Progenitor cell of endocrine pancreas (in vitro differentiated cells): ENCODE data around the gene TRPC3. TPM values are rescaled to one million over a fixed set of nuclear protein-coding genes. Genes with fewer than 3 reads are reported as not detected.

ENCODE experiments used
- DNase-seq: peaks from one replicate; pipeline ENCODE4 v3.0.0; 2021; ENCODE audit warnings: low spot score; ENCODE audit not compliant: unreplicated experiment
- H3K27ac Mint-ChIP-seq: 2 replicates; pipeline ENCODE4 v1.8.0; 2021; ENCODE audit warnings: mild to moderate bottlenecking, moderate library complexity, mixed read lengths
- H3K27me3 Mint-ChIP-seq: 2 replicates; pipeline ENCODE4 v1.8.0; 2021; ENCODE audit warnings: mixed read lengths
- H3K36me3 Mint-ChIP-seq: 2 replicates; pipeline ENCODE4 v1.8.0; 2022; ENCODE audit warnings: mixed read lengths; ENCODE audit not compliant: insufficient read depth
- H3K4me1 Mint-ChIP-seq: 2 replicates; pipeline ENCODE4 v1.8.0; 2021; ENCODE audit warnings: low read depth, mixed read lengths
- H3K4me3 Mint-ChIP-seq: 2 replicates; pipeline ENCODE4 v1.8.0; 2021; ENCODE audit warnings: low read depth, mild to moderate bottlenecking, moderate library complexity, mixed read lengths
- H3K9me3 Mint-ChIP-seq: 2 replicates; pipeline ENCODE4 v1.8.0; 2021; ENCODE audit warnings: low read depth, mixed read lengths
- CTCF ChIP-seq: fragments of 200-600 bp; sonication (generic); IDR thresholded peaks from one replicate; pipeline ENCODE4 v1.5.0; 2021; ENCODE audit warnings: antibody characterized with exemption, mild to moderate bottlenecking; ENCODE audit not compliant: unreplicated experiment
- long read RNA-seq: library from polyadenylated mRNA; unstranded; transcript quantifications from one replicate; pipeline ENCODE4 v2.0.0, GENCODE V29; 2020
- total RNA-seq: library from RNA; stranded (reverse); gene quantifications from 2 replicates; pipeline ENCODE4 v1.2.1, GENCODE V29; 2021

Gene TRPC3
- 0.84 TPM in 2 replicates for total RNA-seq
- long read RNA-seq, partial matches to known transcripts = 1 of 1 reads
- long read RNA-seq, other reads (novel, unspliced or antisense) = 0 of 1 reads

GRCh38 chr4:121951521-121952110, at the start of gene TRPC3:
TRPC3 (minus strand) TSS chr4:121952060; CDS start chr4:121951680, 380 bp downstream.
- peak; percentile 22 for DNase-seq

GRCh38 chr4:122000849-122001248, 49.0 kb upstream of the TRPC3 start:
- Mint-ChIP-seq H3K36me3 (no peaks in the 10 kb centered on the region), H3K4me3 (no peak overlapping the region), H3K4me1 (peaks cover 3% of the 10 kb centered on the region), H3K27ac (no peak overlapping the region), H3K27me3 (peaks cover 16% of the 10 kb centered on the region), H3K9me3 (no peaks in the 10 kb centered on the region)
- no peak for DNase-seq
- no peak for TF ChIP-seq CTCF

More at GRCh38 chr4:121951521-121952110, at the start of gene TRPC3:
- no peak within 1 kb of the TSS for H3K27ac Mint-ChIP-seq
- H3K36me3 Mint-ChIP-seq = no peaks in the 10 kb centered on the region
- no peaks in the 10 kb centered on the region for H3K9me3 Mint-ChIP-seq
- peak within 1 kb of the TSS; percentile 71 for H3K4me3 Mint-ChIP-seq
- H3K27me3 Mint-ChIP-seq = peaks cover 75% of the 10 kb centered on the region
- no peak for TF ChIP-seq CTCF
- H3K4me1 Mint-ChIP-seq = peaks cover 5% of the 10 kb centered on the region

- no peaks in the 10 kb centered on the region for H3K9me3 Mint-ChIP-seq
- H3K4me3 Mint-ChIP-seq = no peak overlapping the region
- H3K27me3 Mint-ChIP-seq = peaks cover 21% of the 10 kb centered on the region
- peaks cover 3% of the 10 kb centered on the region for H3K4me1 Mint-ChIP-seq
- no peak for TF ChIP-seq CTCF
- no peaks in the 10 kb centered on the region for H3K36me3 Mint-ChIP-seq
- DNase-seq = no peak
- no peak overlapping the region for H3K27ac Mint-ChIP-seq
These were observed 46.2 kb upstream of the TRPC3 start for GRCh38 chr4:121998024-121998423.

GRCh38 chr4:121995790-121996537, 44.1 kb upstream of the TRPC3 start:
- peaks cover 3% of the 10 kb centered on the region for H3K4me1 Mint-ChIP-seq
- DNase-seq = no peak
- no peak for TF ChIP-seq CTCF
- no peaks in the 10 kb centered on the region for H3K9me3 Mint-ChIP-seq
- no peak overlapping the region for H3K27ac Mint-ChIP-seq
- no peak overlapping the region for H3K4me3 Mint-ChIP-seq
- peaks cover 13% of the 10 kb centered on the region for H3K27me3 Mint-ChIP-seq
- H3K36me3 Mint-ChIP-seq = no peaks in the 10 kb centered on the region

- H3K27ac Mint-ChIP-seq = no peak overlapping the region
- no peaks in the 10 kb centered on the region for H3K36me3 Mint-ChIP-seq
- no peak for DNase-seq
- peaks cover 12% of the 10 kb centered on the region for H3K4me1 Mint-ChIP-seq
- TF ChIP-seq CTCF = no peak
- no peak overlapping the region for H3K4me3 Mint-ChIP-seq
- H3K9me3 Mint-ChIP-seq = no peaks in the 10 kb centered on the region
- H3K27me3 Mint-ChIP-seq = peaks cover 9% of the 10 kb centered on the region
These were observed 40.1 kb upstream of the TRPC3 start for GRCh38 chr4:121991968-121992367.
